HG02884 (cell line): ENCODE results near the gene C1orf232.

Experiments
- ATAC-seq: cut with Tn5 transposase; IDR thresholded peaks from one replicate; pipeline ENCODE4 v1.9.1; 2021; ENCODE audit warnings: mild to moderate bottlenecking, moderate library complexity; ENCODE audit not compliant: unreplicated experiment

Gene C1orf232

GRCh38 chr1:26168410-26169197 is at the start of gene C1orf232:
Gene C1orf232 (minus strand): TSS chr1:26168963. CDS start chr1:26168499, 464 bp downstream.
- no peak for ATAC-seq

GRCh38 chr1:26215246-26215645 is 46.5 kb upstream of the C1orf232 start:
- no peak for ATAC-seq

GRCh38 chr1:26213335-26213905 is 44.7 kb upstream of the C1orf232 start:
- no peak for ATAC-seq

GRCh38 chr1:26212726-26213125 is 44.0 kb upstream of the C1orf232 start:
- ATAC-seq: no peak

DNA sequence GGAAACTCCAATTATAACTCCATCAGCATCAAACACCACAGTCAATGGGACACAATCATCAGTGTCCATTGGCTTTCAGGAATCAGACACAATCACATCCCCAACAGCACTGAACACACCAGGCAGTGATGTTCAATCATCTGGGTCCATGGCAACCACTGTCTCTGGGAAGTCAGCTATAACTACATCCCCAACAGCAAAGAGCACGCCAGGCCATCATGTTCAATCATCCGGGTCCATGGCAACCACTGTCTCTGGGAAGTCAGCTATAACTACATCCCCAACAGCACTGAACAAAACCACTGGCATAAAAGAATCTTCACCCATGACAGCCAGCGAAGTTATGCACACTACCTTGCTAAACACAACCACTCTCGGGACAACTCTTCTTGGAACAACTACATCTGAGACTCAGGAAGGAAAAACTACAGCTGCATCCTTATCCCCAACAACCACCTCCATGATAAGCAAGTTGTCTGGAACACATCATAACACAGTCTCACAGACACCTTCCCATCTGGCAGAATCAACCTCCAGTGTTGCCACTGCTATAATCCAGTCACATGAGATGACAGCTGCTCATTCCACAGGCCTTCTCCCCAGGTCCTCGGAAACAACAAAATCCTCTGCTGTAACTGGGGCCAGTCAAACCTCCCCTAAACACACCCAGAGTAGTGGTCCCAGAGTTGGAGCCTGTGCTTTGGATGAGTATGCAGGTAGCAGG is 41.5 kb upstream of the C1orf232 start:
- no peak for ATAC-seq

GRCh38 chr1:26203642-26204318 is 35.0 kb upstream of the C1orf232 start:
- no peak for ATAC-seq

GRCh38 chr1:26200413-26200812 is 31.6 kb upstream of the C1orf232 start:
- no peak for ATAC-seq

DNA sequence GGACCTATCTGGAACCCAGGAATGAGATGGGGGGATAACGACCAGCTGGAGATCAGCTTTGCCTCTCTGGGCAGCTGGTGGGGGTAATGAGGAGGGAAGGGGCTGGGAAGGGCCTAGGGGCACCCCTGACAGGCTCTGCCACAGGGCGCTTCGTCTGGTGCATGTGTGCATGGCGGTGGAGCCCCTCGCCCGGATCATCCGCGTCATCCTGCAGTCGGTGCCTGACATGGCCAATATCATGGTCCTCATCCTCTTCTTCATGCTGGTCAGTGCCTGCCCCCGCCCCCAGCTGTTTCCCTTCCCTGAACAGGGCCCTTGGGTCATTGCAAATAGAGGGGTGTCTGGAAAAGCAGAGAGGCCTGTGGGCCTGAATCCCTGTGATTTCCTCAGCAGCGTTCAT is 29.1 kb upstream of the C1orf232 start:
- ATAC-seq: no peak

- ATAC-seq: no peak
Observed at GRCh38 chr1:26197301-26197700, 28.5 kb upstream of the C1orf232 start.

GRCh38 chr1:26195805-26196204 is 27.0 kb upstream of the C1orf232 start:
- ATAC-seq: no peak

DNA sequence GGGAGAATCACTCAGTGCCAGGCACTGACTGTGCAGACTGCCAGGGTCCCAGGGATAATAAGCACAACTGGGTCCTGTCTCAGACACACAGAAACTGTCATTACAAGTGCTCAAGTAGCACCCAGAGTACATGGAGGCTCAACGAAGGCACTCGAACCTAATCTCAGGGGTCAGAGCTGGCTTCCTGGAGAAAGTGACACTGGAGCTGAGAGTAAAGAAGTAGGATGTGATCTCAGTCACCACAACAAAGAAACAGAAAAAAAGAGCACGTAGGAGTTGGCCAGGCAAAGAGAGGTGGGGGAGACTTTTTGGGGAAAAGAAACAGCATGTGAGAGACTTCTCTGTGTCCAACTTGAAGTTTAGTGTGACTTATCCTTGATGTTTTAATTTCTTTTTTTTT is 23.0 kb upstream of the C1orf232 start:
- no peak for ATAC-seq

- no peak for ATAC-seq
Observed at GRCh38 chr1:26190373-26190987, 21.7 kb upstream of the C1orf232 start, which contains the start of gene CATSPER4. Gene CATSPER4 (plus strand): TSS chr1:26190602. CDS start chr1:26190628, 26 bp downstream.

GRCh38 chr1:26189751-26190275 is 21.1 kb upstream of the C1orf232 start:
- no peak for ATAC-seq

DNA sequence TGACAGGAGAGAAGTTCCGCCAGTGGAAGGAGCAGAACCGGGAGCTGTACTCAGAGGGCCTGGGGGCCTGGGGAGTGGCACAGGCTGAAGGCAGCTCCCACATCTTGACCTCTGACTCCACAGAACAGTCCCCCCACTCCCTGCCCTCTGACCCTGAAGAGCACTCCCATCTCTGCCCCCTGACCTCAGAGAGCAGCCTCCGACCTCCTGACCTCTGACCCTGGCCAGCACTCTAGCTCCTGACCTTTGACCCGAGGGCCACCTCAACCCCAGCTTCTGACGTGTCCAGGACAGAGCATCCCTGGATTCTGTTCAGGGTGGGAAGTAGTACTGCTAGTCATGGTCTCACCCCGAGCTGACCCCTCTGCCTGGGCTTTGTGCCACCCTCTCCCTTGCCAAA is 20.6 kb upstream of the C1orf232 start:
- no peak for ATAC-seq

- no peak for ATAC-seq
Observed at GRCh38 chr1:26188477-26188876, 19.7 kb upstream of the C1orf232 start.

GRCh38 chr1:26187882-26188281 is 19.1 kb upstream of the C1orf232 start:
- ATAC-seq: no peak

- no peak for ATAC-seq
Observed at GRCh38 chr1:26184883-26185282, 16.1 kb upstream of the C1orf232 start.

DNA sequence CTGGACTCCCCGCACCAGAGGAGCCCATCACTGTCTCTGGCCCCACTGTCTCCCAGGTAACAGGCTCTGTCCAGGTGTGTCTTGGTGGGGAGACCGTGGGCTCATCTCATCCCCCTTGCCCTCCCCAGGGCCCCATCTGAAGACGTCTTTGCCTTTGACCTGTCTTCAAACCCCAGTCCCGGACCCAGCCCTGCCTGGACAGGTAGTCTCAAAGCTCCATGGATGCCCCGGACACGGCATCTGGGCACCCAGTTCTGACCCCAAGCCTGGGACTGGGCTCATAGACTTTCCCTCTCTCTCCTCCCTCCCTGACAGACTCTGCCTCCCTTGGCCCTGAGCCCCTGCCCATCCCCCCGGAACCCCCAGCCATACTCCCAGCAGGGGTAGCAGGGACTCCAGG is 15.3 kb upstream of the C1orf232 start:
- ATAC-seq: no peak

GRCh38 chr1:26182383-26182696 is 13.6 kb upstream of the C1orf232 start:
- ATAC-seq: no peak

DNA sequence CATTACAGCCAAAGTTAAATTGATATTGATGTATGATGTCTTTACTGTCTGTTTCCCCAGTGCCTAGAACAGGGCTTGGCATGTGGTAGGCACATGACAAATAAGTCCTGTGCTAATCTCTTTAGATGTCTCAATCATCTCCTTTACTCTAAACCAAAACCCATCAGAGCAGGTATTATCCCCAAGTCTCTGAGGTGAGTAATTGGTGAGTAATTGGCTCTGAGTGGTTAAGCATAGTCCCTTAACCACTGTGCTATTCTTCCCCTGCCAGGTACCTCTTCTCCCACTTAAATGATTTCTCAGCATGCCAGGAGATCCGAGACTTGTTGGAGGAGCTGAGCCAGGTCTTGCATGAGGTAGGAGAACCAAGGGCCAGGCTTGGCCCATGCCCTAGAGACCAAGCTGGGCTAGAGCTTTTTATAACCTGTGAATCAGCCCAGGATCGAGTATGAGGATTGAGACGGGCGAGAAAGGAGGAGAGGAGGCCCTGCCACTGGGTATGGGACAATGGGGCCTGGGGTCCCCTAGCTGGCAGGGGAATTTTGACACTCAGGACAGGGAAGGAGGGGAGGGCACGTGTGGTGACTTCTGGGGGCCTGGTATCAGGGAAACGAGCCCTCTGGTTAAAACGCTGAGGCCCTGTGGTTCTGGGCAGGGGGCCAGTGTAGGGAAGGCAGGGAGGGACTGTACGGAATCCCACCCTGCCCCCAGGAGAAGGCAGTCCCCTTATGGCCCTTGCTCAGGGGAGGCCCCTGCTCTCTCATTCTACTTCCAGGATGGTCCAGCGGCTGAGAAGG is 13.0 kb upstream of the C1orf232 start:
- ATAC-seq: no peak
